AG04450 (cell line): ENCODE results near the gene GGTLC2. TPM values are rescaled to one million over a fixed set of nuclear protein-coding genes. Genes with fewer than 3 reads are reported as not detected.

ENCODE experiments used
- CTCF ChIA-PET: fragments of 300-600, 350-600 bp; formaldehyde crosslinking; extraction: SDS; loops from one replicate; lab custom pipeline; 2022; ENCODE audit warnings: antibody characterized with exemption, inconsistent platforms; lab: Charles Lee
- POLR2A ChIA-PET: fragments of 350-600 bp; formaldehyde crosslinking; extraction: SDS; loops from one replicate; lab custom pipeline; 2021; ENCODE audit warnings: antibody characterized with exemption, inconsistent platforms; lab: Yijun Ruan, JAX
- DNase-seq: peaks from one replicate; pipeline ENCODE4 v3.0.0-alpha.2; 2011; ENCODE audit warnings: low read depth, low spot score
- H3K27ac ChIP-seq: one replicate; pipeline ENCODE4 v1.5.1; 2012; ENCODE audit warnings: low read depth, low read length, control low read depth
- H3K27me3 ChIP-seq: one replicate; pipeline ENCODE4 v1.6.0; 2012; ENCODE audit warnings: low read length; ENCODE audit not compliant: control insufficient read depth, insufficient read depth
- H3K4me3 ChIP-seq: 2 replicates; pipeline ENCODE4 v1.5.1; 2011; ENCODE audit warnings: mild to moderate bottlenecking, low read depth, low read length, control low read depth
- H3K9me3 ChIP-seq: 2 replicates; pipeline ENCODE4 v1.5.1; 2012; ENCODE audit warnings: low read length; ENCODE audit not compliant: control insufficient read depth, insufficient read depth
- CTCF ChIP-seq: IDR thresholded peaks from 2 replicates; pipeline ENCODE4 v1.5.1; 2011; ENCODE audit warnings: low read depth, low read length, control low read depth, inconsistent platforms
- polyA plus RNA-seq: library from polyadenylated mRNA; depleted of rRNA; stranded (reverse); fragments of >200 nt; gene quantifications from 2 replicates; pipeline ENCODE4 v1.2.3, GENCODE V29; 2011

GGTLC2 gene
- polyA plus RNA-seq, 1 experiment, result not detected

GRCh38 chr22:22663861-22664800, 19.7 kb downstream of the GGTLC2 start:
- H3K27ac ChIP-seq, result no peak overlapping the region
- TF ChIP-seq CTCF, result no peak
- CTCF ChIA-PET, result interaction anchor here (1.0 to 3.7 kb wide), 4 partner anchors 24 to 81 kb away, joined by 3 to 29 read pairs (median 4); no protein-coding TSS in a partner anchor

GRCh38 chr22:22666307-22667091, 22.1 kb downstream of the GGTLC2 start:
- CTCF ChIA-PET, result interaction anchor here (0.5 to 3.7 kb wide), 32 partner anchors 10 to 476 kb away, joined by 3 to 29 read pairs (median 4); no protein-coding TSS in a partner anchor
- H3K27me3 ChIP-seq, result peaks cover 22% of the 10 kb centered on the region
- no peak overlapping the region for H3K27ac ChIP-seq
- H3K4me3 ChIP-seq, result no peak overlapping the region
- peaks cover 3% of the 10 kb centered on the region; the same call in 1 of the 2 replicates for H3K9me3 ChIP-seq
- DNase-seq, result no peak
- POLR2A ChIA-PET, result interaction anchor here (1.6 kb wide), 1 partner anchor 18 kb away, joined by 5 read pairs; no protein-coding TSS in a partner anchor
- peak; percentile 85 for TF ChIP-seq CTCF

More at GRCh38 chr22:22663861-22664800, 19.7 kb downstream of the GGTLC2 start:
- H3K9me3 ChIP-seq, result no peaks in the 10 kb centered on the region
- no peak overlapping the region for H3K4me3 ChIP-seq
- H3K27me3 ChIP-seq, result peaks cover 32% of the 10 kb centered on the region
- DNase-seq, result no peak
- POLR2A ChIA-PET, result no interaction called here

DNA sequence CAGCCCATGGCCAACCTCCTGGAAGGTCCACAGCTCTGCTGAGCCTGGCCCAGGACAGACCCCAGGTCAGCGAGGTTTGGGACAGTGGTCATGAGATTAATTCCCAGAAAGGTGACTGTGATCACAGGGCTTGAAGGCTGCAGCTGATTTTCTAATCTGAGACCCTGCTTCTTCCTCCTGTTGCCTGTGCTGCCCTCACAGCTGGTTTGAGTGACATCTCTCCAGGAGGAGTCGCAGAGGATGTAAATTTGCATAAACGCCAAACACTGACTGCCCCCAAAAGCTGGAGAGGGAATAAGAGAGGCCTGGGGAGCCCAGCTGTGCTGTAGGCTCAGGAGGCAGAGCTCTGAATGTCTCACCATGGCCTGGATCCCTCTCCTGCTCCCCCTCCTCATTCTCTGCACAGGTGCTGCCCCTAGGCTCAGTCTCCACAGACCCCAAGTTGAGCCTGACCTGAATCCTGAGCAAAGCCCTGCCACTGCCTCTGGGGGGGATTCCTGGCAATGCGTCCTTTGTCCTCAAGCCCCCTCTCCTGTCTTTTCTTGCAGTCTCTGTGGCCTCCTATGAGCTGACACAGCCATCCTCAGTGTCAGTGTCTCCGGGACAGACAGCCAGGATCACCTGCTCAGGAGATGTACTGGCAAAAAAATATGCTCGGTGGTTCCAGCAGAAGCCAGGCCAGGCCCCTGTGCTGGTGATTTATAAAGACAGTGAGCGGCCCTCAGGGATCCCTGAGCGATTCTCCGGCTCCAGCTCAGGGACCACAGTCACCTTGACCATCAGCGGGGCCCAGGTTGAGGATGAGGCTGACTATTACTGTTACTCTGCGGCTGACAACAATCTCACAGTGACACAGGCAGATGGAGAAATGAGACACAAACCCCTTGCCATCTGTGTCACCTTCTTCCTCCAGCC, 23.8 kb downstream of the GGTLC2 start:
- POLR2A ChIA-PET, result no interaction called here
- Histone ChIP-seq H3K9me3 (peaks cover 3% of the 10 kb centered on the region; the same call in 1 of the 2 replicates), H3K27me3 (peaks cover 19% of the 10 kb centered on the region), H3K27ac (no peak overlapping the region), H3K4me3 (no peak overlapping the region)
- no peak for TF ChIP-seq CTCF
- no peak for DNase-seq
- CTCF ChIA-PET, result interaction anchor here (1.4 to 3.7 kb wide), 7 partner anchors 12 to 120 kb away, joined by 3 to 29 read pairs (median 11); no protein-coding TSS in a partner anchor

GRCh38 chr22:22669093-22669492, 24.7 kb downstream of the GGTLC2 start:
- no peak overlapping the region for H3K4me3 ChIP-seq
- H3K27me3 ChIP-seq, result peaks cover 21% of the 10 kb centered on the region
- H3K9me3 ChIP-seq, result peaks cover 3% of the 10 kb centered on the region; the same call in 1 of the 2 replicates
- ChIA-PET CTCF (no interaction called here), POLR2A (no interaction called here)
- H3K27ac ChIP-seq, result no peak overlapping the region
- DNase-seq, result no peak
- no peak for TF ChIP-seq CTCF
